SH-SY5Y (cell line): ENCODE data around the gene PSD.

Experiments used
- GATA2 ChIP-seq: IDR thresholded peaks from 2 replicates; pipeline ENCODE4 v1.6.1; 2011; ENCODE audit warnings: mild to moderate bottlenecking, low read depth, low read length
- GATA3 ChIP-seq: IDR thresholded peaks from 2 replicates; pipeline ENCODE4 v1.6.1; 2011; ENCODE audit warnings: low read depth, mild to moderate bottlenecking, low read length, moderate library complexity

DNA sequence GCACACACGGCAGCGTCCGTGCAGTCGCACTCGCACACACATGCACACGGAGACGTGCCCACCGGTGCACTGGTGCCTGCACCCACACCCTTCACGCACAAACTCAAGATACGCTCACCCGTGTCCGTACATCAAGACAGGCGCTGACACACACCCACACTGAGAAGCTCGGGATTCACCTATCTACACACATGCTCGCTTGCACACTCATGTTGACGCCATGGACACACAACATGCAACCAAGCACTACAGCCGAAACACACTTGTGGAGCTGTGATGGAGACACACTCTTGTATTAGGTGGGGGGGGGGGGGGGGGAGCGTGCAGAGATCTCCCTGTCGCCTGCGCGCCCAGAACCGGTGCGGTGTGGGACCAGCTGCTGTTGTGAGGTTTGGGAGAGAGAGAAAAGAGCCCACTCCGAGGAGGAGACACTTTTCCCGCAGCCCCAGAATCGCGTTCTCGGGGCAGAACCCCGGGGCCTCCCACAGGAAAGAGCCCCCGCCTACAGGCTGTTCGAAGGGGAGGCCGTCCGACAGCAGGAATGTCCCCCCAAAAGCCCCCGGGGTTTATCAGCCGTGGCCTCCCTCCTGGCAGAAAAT lies 23.7 kb downstream of the PSD start:
- TF ChIP-seq GATA3, result no peak
- no peak for TF ChIP-seq GATA2
